SIG-M5 treated with dmso at 0.1 percent for 504 hours (cell line): ENCODE results near the gene KCNK15.
"Not testable (repeated sequence)": the region's sequence is repeated elsewhere in the genome, so short reads cannot be mapped to it uniquely, and the experiment has no call there.

Source experiments
- DNase-seq: peaks from one replicate; lab custom pipeline; 2025; ENCODE audit not compliant: unreplicated experiment; lab: John Stamatoyannopoulos, UW

The KCNK15 gene

DNA sequence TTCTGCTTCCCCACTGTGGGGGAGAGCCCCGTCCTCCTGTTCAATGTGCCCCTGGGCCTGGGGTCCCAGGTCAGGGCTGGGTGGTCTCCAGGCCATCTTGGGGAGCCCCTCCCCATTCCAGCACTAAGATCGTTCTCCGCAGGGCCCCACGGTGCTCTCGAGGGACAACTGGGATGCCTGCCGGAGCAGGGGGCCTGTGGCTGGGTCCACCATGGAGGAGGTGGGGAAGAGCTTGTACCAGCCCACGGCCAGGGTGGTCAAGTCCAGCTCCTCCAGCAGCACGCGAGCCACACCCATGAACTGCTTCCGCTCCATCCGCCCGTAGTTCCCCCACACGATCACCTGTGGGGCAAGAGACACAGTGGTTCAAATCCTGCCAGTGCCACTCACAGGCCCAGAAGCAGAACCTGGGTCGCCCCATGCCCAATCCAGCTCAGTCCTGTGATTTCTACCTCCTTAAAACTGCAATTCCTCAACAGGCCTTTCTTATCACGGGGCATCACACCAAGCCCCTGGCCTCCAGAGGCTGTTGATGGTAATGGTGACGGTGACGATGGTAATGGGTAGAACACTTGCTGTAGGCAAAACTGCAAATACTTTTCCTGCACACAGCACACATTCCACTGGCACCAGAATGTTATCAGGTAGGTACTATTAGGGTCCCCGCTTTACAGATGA lies 10.5 kb downstream of the KCNK15 start:
- no peak for DNase-seq

- no peak for DNase-seq
Measured at GRCh38 chr20:44756956-44757355, 11.3 kb downstream of the KCNK15 start.

DNA sequence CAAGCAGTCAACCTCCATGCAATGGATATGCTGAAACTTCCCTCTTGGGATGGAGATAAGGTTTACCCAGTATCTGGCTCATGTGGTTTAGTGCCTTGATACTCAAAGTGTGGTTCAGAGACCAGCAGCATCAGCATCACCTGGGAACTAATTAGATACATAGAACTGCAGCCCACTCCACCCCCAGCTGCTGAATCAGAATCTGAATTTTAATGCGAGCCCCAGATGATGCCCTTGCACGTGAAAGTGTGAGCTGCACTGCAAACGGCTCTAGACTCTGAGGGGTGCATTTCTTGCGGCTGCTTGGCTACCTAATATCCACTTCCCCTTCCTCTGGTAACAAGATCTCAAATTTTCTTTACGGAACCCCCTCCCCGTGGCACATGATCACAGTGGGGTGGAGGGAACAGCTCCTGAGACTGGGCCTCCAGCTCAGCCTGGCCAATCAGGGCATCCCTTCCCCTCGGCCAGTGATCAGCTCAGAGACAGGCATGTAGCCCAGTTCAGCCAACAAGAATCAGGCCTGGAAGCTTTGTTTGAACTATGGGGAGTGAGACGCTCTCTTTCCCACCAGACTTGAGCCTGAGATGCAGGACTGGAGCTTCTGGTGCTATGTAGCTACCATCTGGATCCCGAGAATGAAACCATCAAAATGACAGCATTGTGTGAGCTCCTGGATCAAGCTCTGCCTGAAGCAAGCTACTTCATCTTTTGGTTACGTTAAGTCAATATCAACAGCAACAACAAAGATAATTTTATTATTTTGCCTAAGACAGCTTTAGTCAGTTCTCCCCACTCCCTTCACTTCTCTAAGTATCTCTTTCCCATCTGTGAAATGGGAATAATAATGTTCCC lies 12.8 kb downstream of the KCNK15 start:
- DNase-seq: no peak

DNA sequence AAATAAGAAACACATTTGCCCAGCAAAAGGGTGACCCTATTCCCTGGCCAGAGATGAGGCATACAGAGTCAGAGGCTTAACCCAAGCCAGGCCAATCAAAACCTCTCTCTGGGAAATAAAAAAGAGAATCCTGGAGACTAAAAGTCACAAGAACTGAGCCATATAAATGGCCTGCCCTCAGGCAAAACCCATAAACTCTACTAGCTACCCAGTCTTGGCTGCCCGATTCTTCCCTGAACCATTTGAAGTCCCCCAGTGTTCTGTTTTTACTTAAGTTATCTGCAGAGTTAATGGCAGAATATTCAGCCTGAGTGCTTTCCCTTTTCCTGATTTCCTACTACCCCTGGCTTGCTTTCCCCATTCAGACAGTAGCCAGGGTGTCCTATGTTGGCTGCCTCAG lies 13.9 kb downstream of the KCNK15 start:
- no peak for DNase-seq

- no peak for DNase-seq
Measured at GRCh38 chr20:44761423-44761822, 15.8 kb downstream of the KCNK15 start.

- no peak for DNase-seq
Measured at GRCh38 chr20:44762466-44763140, 16.9 kb downstream of the KCNK15 start.

GRCh38 chr20:44763798-44764197 lies 18.1 kb downstream of the KCNK15 start:
- DNase-seq: not testable (repeated sequence)

- no peak for DNase-seq
Measured at GRCh38 chr20:44765091-44765490, 19.4 kb downstream of the KCNK15 start.

GRCh38 chr20:44765701-44766347 lies 20.2 kb downstream of the KCNK15 start:
- no peak for DNase-seq

GRCh38 chr20:44768256-44768655 lies 22.6 kb downstream of the KCNK15 start:
- DNase-seq: no peak

DNA sequence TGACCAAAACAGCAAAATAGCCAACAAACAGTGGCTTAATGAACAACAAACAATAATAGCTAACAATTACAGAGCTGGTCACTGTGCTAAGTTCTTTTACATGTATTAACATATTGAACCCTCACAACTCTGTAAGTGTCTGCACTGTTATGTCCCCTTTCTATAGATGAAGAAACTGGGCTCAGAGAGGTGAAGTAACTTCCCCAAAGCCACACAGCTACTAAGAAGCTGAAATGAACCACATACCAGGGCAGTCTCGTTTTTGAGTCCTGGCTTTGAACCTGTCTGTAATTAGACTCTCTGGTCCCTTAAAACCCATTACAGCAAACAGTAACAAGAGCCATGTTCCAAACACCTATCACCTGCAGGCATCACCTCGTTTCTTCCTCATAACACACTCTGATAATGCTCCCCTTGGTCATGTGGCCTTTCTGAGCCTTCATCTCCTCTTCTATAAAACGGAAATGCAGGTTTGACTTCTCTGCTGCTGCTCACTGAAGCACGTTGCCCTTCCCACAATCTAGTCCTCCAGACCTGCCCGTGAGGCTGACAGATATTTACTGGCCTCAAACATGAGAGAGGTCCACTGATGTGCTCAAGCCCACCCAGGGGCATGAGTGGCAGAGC lies 23.3 kb downstream of the KCNK15 start:
- no peak for DNase-seq

GRCh38 chr20:44769481-44769863 lies 23.8 kb downstream of the KCNK15 start:
- no peak for DNase-seq

GRCh38 chr20:44770484-44771171 lies 25.0 kb downstream of the KCNK15 start:
- no peak for DNase-seq

DNA sequence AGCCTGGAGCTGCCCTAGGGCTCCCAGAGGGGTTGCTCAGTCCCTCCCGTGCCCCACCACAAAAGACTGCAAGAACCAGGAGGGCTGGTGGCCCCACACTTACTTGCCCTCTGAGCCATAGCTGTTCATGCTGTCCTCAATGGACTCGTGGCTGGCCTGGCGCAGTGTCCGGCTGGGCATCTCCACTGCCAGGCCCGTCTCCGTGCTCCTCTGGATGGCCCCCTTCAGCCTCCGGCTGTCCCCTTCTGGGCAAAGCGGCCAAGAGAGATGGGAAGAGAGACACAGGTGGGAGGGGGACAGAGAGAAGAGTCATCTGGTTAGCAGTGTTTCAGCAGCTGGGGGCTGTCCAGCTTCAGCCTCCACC lies 25.5 kb downstream of the KCNK15 start:
- DNase-seq: no peak

DNA sequence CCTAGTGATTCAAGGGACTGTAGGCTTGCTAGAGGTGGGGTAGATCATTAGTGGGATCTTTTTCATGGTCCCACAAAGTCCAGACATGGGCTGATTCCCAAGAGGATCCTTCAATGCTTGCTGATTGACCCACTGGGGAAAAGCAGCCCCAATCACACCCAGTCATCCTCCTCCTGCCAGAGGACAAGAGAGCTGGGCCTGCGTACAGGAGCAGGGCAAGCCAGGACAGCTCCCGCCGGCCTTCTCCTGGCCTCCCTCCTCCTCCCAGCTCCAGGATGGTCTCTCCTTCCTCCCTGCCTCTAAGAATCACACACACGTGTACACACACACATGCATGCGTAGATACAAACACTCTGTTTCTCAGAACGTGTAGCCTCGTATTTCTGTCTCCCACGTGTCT lies 27.0 kb downstream of the KCNK15 start:
- no peak for DNase-seq

GRCh38 chr20:44773070-44773829 lies 27.6 kb downstream of the KCNK15 start:
- no peak for DNase-seq

GRCh38 chr20:44776980-44777379 lies 31.3 kb downstream of the KCNK15 start:
- DNase-seq: no peak

GRCh38 chr20:44780226-44780625 lies 34.6 kb downstream of the KCNK15 start:
- peak; percentile 28 for DNase-seq

DNA sequence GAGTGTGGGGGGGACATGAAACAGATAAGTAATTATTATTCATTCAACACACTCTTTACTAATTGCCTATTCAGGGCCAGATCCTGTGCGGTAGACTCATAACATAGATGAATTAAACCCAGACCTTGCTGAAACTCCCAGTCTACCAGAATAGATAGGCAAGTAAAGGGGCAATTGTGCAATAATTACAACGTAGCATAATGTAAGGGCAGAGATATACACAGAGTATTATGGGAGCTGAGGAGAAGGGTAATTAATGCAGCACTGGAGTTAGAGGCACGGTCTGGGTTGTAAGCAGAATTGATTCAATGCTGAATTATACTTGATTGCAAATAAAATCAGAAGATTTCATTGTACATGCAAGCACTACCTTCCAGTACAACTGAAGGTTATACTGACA lies 35.5 kb downstream of the KCNK15 start:
- no peak for DNase-seq

- no peak for DNase-seq
Measured at GRCh38 chr20:44781791-44782190, 36.1 kb downstream of the KCNK15 start.
